HG03469 (cell line): Measurements from ENCODE around the gene MT1E.
"Not testable (repeated sequence)": the region's sequence is repeated elsewhere in the genome, so short reads cannot be mapped to it uniquely, and the experiment has no call there.

Source experiments
- ATAC-seq: cut with Tn5 transposase; IDR thresholded peaks from one replicate; pipeline ENCODE4 v1.9.1; 2021; ENCODE audit warnings: mild to moderate bottlenecking, moderate library complexity, moderate number of reproducible peaks; ENCODE audit not compliant: unreplicated experiment

The MT1E gene

DNA sequence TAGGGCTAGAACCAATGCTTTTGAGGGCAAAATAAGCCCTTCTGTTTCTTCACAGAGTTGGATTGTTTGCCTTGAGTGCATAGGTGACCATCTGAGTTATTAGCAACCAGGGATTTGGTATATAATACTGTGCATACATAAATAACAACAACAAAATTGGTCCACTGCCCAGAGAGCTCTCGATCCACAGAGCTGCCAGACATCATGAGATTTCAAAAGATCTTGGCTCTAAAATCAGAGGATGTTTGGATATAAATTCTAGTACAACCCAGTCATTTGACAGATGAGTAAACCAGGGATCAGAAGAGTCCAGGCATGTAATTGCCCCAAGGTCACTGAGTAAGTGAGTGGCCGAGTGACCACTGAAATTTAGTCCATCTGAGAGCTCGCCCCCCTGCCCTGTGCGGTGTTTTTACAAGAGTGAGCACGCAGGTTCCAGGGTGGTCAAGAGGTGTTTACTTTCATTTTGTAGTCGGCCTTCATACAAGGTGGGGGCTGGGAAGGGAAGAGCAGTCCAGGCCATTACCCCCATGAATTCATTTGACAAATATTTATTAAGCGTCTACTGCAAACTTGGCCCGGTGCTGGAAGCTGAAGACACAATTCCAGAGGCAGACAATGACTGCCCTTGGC is 19.0 kb upstream of the MT1E start:
- no peak for ATAC-seq

DNA sequence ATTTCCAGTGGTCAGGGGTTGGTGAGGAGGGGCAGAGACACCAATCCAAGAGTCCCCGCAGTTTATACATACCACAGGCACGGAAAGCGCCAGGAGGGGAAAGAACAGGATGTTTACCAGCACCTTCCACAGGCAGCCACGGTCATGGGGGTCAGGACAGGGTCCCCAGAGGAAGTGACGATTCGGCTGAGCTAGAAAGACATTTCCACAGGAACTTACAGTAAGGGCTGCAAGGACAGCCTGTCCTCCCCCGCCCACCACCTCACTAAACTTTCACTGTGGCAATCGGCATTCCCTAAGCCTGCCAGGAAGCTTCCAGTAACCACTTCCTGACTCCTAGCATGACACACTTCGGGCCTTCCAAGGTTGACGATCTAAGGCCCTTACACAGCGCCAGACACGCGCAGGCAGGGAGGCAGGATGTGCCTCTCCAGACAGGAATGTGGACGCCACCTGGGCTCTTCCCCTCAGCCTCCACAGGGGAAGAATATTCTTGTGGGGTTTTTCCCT is 18.4 kb upstream of the MT1E start:
- no peak for ATAC-seq

DNA sequence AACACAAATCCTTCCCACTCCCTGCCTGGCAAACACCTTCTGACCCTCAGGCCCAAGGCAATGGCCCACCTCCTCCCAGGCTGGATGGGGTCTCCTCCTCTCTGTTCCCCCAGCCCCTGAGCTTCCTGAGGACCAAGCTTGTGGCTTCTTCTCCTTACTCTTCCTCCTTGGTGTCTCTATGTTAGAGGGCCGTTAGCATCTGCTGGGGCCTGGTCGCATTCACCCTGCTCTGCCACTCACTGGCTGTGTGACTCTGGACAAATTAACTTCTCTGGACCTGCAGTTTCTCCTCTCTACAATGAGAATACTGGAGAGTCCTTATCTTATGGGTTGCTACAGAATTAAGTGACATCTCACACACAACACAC is 17.9 kb upstream of the MT1E start:
- ATAC-seq: no peak

DNA sequence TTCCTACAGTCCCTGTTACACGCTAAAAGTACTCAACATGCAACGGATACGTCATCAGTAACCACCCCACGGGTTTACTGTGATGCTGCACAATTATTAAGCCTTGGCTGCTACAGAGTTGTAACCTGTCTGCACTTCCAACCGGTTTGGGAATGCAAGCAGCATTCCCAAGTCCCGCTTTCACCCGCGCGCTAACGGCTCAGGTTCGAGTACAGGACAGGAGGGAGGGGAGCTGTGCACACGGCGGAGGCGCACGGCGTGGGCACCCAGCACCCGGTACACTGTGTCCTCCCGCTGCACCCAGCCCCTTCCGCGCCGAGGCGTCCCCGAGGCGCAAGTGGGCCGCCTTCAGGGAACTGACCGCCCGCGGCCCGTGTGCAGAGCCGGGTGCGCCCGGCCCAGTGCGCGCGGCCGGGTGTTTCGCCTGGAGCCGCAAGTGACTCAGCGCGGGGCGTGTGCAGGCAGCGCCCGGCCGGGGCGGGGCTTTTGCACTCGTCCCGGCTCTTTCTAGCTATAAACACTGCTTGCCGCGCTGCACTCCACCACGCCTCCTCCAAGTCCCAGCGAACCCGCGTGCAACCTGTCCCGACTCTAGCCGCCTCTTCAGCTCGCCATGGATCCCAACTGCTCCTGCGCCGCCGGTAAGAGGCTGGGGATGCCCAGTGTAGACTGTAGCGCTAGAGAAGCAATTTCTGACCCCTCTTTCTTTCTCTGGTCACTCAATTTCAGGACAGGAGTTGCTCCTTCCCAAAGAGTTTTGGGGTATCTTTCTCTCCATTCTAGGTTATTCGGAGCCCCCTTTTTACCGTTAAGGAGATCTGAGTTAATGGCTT is 17.3 kb upstream of the MT1E start, which contains the start of gene MT2A:
TSS of gene MT2A (plus strand) at position 542 of the 833 bp plus-strand sequence. CDS start at position 614, 72 bp downstream.
- peak; percentile 81 for ATAC-seq

DNA sequence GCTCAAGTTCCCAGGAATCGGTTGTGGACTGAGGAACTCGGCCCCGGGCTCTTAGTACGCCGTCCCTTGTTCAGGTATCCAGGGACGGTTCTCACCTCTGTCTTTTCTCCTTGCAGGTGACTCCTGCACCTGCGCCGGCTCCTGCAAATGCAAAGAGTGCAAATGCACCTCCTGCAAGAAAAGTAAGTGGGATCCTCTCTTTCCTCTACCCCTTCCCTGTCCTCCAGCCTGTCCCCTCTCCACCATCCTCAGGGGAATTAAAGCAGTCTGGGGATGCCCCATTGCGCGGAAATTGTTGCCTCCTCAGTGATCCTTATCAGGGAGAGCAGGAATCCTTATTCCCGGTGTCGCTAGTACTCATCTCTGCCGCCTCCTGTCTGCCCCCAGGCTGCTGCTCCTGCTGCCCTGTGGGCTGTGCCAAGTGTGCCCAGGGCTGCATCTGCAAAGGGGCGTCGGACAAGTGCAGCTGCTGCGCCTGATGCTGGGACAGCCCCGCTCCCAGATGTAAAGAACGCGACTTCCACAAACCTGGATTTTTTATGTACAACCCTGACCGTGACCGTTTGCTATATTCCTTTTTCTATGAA is 16.6 kb upstream of the MT1E start:
- ATAC-seq: no peak

DNA sequence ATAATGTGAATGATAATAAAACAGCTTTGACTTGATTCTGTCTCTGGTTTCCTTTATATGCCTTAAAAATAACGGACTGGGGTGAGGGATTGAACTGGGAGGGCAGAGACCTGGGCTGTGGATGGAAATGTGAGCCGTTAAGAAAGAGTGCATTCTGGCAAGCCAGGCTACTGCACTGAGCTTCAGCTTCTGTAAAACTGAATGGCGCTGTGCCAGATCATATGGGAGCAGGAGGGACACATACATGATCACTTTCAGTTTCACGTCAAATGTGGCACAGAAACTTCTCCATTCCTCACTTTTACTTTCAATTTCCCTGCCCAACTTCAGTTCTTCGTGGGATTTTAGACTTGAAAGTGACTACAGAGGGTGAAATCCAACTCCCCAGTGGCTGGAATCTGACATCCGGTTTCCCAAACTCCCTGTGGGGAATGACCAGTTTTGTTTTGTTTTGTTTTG is 16.1 kb upstream of the MT1E start:
- ATAC-seq: peak; percentile 39

DNA sequence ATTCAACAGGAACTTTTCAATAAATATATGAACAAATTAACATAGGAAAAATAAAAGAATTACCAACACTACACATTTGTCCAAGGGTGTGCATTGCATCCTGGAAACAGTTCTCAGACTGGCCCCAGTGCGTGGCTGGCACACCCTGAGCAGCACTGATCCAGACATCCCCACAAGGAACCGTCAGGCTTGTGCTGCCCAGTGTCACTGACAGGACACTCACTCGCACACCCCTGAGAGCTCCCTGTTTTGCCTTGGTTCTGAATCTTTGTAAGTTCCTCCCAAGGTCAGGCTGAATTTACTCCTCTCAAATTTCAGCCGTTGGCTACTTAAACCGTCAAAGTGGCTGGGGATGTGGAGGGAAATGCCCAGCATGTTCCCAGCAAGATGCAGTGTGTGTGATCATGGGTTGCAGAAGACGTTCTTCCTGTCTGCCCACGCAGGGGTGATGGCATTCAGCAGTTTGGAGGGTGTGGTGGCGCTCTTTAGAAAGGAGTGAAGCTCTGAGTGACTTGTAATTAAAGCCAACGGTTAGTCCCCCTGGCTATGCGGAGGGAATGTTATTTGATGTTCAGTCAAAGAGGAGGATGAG is 15.5 kb upstream of the MT1E start:
- no peak for ATAC-seq

DNA sequence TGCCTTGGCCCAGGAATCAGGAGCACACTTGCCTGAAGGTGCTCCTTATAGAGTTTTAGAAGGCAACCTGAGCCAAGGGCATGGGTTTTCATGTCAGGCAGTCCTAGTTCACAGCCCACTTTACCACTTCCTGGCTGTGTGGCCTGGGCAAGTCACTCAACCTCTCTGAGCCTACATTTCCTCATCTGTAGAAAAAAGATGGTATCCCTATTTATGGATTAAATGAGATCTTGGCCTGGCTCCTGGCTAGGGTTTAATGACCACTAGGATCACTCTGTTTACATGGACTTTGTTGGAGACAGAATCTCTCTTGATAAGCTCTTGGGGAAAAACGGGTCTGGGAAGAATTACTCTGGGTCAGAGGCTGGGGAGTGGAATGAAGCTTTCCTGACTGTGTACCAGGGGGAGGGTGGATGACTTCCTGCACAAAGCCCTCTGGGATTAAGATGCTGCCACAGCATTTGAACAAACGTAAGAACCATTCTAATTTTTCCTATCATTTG is 14.9 kb upstream of the MT1E start:
- no peak for ATAC-seq

DNA sequence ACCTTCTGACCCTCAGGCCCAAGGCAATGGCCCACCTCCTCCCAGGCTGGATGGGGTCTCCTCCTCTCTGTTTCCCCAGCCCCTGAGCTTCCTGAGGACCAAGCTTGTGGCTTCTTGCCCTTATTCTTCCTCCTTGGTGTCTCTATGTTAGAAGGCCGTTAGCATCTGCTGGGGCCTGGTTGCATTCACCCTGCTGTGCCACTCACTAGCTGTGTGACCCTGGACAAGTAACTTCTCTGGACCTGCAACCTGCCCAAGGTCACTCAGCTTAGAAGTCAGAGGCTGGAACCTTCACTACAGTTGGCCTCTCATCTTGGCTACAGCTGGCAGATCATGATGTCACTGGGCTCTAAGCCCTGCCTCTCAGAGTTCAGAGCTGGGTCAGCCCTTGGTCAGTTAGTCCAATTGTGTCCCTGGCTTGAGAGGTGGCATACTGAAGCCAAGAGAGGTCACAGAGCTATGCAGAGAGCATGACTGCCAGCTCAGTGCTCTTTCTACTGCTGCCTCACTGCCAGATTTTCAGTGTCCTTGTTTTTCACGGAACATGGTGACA is 14.2 kb upstream of the MT1E start:
- no peak for ATAC-seq

DNA sequence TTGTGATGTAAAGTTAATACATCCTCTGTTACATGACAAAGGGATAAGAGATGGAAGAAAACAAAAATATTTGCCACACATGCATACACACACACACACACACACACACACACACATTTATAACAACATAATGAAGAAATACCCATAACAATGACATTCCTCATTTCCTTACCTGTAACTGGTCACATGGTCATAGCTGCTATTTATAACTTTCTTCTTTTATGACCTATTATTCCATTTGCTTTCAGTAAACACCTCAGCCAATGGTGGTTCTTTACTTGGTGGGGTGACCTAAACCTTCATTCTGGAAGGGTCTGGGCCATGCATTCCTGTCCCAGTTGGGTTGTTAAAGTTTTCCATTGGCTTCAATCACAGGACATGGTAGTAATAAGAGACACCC is 11.9 kb upstream of the MT1E start:
- no peak for ATAC-seq

DNA sequence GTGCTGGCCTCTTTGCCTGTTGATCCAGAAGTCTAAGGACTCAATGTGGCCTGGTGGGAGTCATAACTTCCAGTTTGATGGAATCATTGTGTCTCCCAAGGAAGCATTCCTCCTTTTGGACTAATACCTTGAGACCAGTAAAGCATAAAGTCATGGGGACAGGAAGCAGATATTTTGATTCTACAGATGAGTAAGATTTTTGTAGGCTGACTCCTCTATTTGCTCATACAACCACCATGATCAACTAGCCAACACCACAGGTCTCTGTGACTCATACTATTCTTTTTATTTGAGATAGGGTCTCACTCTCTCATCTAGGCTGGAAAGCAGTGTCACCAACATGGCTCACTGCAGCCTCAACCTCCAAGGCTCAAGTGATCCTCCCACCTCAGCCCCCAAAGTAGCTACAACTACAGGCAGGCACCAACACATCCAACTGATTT is 11.0 kb upstream of the MT1E start:
- no peak for ATAC-seq

DNA sequence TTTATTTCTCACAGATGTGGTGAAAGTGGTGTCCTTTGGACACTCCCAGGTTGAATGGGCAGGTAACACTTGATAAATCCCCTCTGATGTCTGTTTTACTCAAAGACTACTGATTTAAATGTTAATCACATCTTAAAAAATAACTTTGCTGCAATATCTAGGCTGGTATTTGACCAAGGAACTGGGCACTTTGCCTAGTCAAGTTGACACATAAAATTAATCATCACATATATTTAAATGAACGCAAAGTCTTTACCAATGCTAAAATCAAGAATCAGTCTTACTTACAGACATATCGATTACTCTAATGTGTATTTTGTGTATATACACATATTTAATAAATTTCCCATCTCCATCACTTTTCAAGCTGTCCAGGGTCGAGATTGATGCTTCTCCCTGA is 10.2 kb upstream of the MT1E start:
- ATAC-seq: no peak

DNA sequence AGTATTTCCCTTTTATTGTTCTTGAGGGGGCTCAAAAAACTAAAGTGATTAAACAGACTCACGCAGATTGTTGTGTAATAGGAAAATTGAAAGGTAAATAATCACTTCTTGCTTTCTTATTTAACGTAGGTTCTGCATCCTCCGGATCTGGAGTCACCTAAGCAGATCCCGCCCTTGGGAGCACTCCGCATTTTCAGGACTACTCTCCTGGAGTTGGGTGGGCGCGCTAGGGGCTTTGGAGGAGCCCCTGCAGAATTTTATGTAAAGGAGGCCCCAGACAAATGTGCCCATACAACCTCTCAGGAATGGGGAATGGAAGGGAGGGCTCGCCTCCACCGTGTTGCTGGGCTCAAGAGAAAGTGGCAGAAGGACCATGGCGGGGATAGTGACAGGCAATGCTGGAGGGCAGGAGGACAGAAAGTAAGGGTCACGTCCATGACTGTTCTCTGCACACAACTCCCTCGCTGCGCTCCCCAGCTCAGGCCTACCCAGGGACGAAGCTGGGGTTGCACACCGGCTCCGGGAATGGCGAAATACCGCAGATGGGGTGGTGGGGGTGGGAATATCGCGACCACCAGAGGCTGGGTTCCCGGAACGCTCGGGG is 8.9 kb upstream of the MT1E start:
- no peak for ATAC-seq

DNA sequence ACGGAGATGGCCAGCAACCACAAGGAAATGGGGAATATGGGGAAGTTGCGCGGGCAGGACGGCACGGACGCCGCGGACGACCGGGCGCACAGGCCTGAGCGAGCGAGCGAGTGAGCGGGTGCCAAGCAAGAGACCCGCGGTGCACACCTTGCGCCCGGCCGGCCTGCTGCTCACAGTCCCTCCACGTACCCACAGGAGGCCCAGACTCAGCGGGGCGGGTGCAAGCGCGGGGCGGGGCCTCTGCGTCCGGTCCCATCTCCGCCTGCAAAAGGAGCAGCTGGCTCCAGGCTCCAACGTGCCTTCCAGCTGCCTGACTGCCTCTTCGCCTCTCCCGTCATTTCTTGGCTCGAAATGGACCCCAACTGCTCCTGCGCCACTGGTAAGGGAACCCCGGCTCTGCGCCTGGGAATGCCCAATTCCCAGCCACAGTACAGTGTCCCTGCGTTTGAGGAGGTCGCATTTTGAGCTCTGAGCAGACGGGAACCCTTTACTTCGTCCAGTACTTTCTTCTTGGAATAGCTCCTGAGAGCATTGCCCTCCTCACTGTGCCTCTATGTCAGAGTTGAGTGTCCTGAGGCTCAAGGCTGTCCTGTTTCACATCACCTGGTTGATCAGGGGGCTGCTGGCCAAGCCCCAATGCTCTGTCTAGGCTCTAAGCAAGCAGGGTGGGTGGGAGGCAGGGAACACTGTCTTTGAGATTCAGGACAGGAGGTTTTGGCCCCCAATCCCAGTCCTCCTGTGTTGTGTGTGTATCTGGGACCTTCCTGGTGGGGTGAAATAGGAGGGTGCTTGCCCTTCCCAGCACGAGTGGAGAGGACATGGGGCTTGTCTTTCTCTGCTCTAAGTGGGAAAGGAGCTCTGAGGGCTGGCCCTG is 8.1 kb upstream of the MT1E start:
- no peak for ATAC-seq

DNA sequence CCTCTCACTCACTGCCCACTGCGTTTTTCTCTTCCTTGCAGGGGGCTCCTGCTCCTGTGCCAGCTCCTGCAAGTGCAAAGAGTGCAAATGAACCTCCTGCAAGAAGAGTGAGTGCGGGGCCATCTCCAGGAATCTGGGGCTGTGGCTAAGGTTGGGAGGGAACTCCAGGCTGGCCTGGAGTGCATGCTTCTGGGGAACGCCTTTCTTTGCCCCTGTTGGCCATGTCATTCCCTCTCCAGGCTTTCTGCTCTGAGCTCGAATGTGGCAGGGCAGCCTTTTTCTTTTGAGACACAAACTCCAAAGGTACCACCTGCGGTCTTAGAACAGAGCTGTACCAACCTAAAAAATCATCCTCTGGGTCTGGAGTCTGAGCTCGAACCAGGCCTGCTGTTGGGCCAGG is 7.4 kb upstream of the MT1E start:
- ATAC-seq: no peak

DNA sequence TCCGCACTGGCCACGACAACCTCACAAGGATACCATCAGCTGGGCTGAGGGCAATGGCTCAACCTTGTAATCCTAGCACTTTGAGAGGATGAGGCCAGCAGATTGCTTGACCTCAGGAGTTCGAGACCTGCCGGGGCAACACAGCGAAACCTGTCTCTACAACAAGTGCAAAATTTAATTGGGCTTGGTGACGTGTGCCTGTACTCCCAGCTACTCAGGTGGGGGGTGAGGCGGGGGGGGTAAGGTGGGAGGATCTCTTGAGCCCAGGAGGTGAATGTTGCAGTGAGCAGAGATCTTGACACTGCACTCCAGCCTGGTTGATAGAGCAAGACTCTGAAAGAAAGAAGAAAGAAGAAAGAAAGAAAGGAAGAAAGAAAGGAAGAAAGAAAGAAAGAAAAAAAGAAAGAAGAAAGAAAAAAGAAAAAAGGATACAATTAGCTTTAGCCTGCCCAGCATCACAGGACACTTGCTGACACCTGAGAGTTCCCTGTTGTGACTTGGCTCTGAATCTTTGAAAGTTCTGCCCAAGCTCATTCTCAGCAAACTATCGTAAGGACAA is 5.2 kb upstream of the MT1E start:
- ATAC-seq: no peak

DNA sequence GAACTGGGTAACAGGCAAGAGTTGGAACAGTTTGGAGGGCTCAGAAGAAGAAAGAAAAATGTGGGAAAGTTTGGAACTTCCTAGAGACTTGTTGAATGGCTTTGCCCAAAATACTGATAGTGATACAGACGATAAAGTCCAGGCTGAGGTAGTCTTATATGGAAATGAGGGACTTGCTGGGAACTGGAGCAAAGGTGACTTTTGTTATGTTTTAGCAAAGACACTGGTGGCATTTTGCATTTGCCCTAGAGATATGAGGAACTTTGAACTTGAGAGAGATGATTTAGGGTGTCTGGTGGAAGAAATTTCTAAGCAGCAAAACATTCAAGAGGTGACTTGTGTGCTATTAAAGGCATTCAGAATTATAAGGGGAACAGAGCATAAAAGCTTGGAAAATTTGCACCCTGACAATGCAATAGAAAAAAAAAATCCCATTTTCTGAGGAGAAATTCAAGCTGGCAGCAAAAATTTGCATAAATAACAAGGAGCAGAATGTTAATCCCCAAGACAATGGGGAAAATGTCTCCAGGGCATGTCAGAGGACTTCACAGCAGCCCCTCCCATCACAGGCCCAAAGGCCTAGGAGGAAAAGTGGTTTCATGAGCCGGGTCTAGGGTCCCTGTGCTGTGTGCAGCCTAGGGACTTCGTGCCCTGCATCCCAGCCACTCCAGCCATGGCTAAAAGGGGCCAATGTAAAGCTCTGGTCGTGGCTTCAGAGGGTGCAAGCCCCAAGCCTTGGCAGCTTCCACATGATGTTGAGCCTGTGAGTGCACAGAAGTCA is 3.7 kb upstream of the MT1E start:
- ATAC-seq: not testable (repeated sequence)

DNA sequence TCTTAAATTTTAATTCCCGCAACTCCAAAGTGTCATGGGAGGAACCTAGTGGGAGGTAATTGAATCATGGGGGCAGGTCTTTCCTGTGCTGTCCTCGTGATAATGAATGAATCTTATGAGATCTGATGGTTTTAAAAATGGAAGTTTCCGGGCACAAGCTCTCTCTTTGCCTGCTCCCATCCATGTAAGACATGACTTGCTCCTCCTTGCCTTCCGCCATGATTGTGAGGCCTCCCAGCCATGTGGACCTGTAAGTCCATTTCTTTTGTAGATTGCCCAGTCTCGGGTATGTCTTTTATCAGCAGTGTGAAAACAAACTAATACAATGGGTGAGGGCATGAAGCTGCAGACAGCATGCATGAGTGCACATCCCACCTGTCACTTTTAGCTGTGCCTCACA is 2.4 kb upstream of the MT1E start:
- ATAC-seq: not testable (repeated sequence)
